HG03060 (cell line): ENCODE results near the gene FAM193B.
"Not testable (repeated sequence)": the region's sequence is repeated elsewhere in the genome, so short reads cannot be mapped to it uniquely, and the experiment has no call there.

Source experiments
- ATAC-seq: cut with Tn5 transposase; IDR thresholded peaks from one replicate; pipeline ENCODE4 v1.9.1; 2021; ENCODE audit warnings: low read depth, moderate number of reproducible peaks; ENCODE audit not compliant: unreplicated experiment

Gene FAM193B

DNA sequence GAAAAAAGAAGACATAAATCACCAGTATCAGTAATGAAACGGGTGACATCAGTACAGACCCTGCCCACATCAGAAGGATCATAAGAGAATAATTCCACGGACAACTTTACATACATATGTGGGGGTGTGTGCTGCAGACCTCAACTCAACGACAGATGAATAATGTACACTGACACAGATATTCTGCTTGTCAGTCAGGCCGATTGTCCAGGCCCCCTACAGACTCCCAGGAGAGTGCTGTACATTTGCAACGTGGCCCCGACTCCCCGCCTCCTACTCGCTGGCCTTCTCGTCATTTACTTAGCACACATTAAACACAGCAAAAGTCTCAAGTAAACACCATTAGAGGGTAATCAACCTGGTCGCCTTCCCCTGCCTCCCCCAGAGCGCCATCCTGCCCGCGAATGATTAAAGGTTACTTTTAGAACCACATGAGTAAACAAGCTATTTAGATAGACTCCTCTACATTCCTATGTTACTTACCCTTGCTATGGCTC, 34.1 kb upstream of the FAM193B start:
- no peak for ATAC-seq

DNA sequence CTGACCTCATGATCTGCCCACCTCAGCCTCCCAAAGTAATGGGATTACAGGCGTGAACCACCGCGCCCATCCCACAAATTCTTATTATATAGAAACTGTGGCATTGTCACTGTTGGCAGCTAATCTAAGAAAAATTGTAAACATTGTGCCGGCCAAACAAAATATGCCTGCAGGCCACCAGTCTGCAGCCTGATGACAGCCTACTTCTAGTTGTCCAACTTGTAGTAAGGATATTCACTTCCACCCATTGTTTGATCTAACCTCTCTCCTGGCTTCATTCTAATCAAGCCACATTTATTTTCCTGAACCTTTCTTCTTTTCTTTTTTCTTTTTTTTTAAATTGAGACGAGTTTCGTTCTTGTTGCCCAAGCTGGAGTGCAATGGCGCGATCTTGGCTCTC, 24.0 kb upstream of the FAM193B start:
- ATAC-seq, result no peak

DNA sequence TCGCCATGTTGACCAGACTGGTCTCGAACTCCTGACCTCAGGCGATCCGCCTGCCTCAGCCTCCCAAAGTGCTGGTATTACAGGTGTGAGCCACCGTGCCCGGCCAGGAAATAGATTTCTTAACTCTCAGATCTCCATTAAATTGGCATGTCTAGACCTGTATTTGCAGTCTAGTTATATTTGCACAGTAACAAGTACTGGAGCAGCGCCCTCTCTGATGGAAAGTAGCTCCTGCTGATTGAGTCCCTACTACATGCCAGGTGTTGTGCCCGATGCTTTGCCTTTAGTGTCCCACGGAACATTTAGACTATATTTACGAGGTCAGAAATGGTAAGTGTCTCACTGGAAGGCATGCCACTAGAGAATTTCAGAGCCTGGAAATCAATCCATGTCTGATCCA, 21.8 kb upstream of the FAM193B start:
- ATAC-seq, result no peak

DNA sequence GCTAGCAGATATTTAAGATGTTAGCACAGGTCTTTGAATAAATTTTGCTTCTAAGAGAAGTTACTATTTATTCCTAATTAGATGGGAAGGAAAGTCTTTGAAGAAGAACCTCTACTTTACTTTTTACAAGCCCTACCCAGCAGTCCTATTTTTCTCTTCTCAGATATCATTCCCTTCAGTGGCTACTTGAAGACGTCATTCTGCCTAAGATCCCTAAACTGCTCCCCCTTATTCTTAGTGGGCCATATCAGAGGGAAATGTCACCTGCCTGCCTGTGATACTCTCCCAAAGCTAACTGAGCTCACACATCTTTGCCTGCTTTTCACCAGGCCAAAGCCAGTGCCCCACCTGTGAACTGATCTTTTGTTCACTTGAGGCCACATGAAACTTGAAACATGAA, 21.1 kb upstream of the FAM193B start:
- ATAC-seq, result no peak

DNA sequence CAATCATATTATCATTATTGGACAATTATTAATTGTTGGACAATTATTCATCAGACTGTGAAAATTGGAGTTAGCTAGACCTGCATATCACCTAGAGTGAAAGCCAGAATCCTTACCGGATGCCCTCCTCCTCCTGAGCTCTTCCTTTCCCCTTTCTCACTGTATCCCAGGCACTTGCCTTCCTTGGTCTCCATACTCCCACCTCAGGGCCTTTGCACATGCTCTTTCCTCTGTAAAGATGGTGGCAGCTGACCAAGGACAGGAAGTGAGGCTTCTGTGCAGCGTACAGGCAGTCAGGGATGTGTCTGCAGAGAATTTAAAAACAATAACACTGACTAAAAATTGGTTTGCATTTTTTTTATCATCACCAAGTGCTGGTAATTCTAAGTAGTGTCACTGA, 15.5 kb upstream of the FAM193B start:
- no peak for ATAC-seq

DNA sequence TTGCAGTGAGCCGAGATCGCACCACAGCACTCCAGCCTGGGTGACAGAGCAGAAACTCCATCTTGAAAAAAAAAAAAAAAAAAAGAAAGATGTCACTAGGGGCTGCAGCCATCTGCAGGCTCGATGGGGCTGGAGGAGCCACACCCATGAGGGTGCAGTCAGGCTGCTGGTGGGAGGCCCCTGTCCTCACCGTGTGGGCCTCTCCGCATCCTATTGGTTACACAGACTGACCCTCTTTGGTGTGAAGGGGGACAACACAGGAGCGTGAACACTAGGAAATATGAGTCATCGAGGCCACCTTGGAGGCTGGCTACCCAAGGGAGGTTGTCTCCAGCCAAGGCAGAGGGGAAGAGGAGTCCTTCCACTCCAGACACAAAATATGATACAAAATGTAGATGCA, 14.0 kb upstream of the FAM193B start:
- ATAC-seq, result no peak

DNA sequence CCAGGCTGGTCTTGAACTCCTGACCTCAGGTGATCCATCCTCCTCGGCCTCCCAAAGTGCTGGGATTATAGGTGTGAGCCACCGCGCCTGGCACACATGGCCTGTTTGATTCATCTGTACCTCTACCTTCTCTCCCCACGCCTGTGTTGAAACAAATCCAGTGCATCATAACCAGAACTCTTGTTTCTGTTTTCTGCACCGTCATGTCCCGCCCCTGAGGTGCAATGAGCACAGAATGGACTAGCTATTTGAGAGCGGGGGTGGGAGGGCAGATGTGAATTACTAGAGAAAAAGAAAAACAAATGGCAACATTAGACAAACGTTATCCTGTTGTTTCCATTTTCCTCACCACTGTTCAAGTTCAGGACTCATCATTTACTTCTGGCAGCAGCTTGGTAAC, 10.7 kb upstream of the FAM193B start:
- no peak for ATAC-seq

DNA sequence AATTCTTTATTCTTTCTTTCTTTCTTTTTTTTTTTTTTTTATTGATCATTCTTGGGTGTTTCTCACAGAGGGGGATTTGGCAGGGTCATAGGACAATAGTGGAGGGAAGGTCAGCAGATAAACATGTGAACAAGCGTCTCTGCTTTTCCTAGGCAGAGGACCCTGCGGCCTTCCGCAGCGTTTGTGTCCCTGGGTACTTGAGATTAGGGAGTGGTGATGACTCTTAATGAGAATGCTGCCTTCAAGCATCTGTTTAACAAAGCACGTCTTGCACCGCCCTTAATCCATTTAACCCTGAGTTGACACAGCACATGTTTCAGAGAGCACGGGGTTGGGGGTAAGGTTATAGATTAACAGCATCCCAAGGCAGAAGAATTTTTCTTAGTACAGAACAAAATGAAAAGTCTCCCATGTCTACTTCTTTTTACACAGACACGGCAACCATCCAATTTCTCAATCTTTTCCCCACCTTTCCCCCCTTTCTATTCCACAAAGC, 5.1 kb upstream of the FAM193B start:
- ATAC-seq, result not testable (repeated sequence)

DNA sequence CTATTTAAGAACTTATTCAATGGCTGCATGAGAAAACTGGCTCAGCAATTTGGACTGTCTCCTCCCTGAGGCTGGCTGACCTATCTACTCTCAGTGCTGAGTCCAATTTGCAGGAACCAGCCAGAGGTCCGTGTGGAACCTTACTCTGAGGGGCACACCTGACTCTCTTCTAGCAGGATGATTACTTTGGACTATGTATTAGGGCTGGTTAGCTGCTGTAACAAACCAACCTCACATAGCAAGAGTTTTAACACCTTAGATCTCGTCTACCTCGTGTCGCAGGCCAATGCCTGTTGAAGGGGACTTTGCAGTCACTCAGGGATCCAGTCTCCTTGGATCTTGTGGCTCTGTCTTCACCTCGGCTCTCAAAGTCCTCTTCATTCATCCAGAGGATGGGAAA, 3.4 kb upstream of the FAM193B start:
- no peak for ATAC-seq

DNA sequence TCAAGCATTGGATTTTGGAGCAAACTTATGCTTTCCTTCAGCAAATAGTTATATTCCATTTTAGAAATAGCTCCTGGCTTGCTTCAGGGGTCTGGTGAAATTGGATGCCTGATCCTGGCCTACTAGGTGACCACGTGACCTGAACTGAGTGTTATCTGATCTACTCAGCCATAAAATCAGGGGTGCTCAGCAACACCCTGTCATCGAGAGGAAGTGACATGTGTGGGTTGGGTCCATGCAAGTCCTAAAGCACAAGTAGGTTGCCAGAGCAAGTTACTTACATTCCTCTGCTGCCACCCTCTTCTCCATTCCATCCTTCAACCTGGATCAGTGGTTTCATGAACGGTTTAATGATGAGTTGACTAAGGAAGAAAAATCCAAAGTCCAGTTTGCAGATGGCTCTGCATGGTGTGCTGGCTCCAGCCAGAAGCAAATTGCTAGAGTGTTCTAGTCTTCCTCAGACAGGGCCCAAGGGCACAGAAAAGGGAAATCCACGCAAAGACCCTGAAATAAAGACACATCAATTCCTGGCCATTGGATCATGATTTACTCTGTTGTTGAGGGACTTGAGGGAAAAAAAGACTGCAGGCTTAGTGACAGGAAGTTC, 2.8 kb upstream of the FAM193B start:
- no peak for ATAC-seq

DNA sequence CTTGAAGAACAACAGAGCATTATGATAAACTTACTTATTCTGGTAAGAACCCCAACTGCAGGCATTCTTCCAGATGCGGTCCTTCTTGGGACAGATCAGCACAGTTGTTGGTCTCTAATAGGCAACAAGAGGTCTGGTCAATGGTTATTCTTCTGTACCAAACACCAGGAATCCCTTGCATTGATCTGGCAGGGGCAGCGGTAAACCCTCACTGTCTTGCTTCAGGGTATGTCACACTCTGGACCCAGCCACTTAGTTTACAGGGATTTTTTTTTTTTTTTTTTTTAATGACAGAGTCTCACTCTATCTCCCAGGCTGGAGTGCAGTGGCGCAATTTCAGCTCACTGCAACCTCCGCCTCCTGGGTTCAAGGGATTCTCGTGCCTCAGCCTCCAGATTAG, 1.3 kb upstream of the FAM193B start:
- ATAC-seq, result no peak

DNA sequence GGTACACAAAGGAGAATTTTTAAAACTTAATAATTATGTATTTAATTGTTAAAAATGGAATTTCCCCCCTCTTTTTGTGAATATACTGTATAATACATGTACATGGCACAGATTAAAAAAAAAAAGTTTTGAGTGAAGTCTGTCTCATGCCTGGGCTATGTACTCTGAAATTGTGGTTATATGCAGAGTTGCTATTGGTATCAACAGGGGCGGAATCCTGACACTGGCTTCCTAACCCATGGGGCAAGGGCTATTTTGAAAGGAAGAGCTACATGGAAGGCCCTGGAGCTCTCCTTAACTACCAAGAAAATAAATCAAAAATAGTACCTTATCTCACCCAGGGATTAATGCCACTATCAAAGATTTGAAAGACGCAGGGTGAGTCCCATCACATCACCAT, 865 bp upstream of the FAM193B start:
- ATAC-seq, result no peak

DNA sequence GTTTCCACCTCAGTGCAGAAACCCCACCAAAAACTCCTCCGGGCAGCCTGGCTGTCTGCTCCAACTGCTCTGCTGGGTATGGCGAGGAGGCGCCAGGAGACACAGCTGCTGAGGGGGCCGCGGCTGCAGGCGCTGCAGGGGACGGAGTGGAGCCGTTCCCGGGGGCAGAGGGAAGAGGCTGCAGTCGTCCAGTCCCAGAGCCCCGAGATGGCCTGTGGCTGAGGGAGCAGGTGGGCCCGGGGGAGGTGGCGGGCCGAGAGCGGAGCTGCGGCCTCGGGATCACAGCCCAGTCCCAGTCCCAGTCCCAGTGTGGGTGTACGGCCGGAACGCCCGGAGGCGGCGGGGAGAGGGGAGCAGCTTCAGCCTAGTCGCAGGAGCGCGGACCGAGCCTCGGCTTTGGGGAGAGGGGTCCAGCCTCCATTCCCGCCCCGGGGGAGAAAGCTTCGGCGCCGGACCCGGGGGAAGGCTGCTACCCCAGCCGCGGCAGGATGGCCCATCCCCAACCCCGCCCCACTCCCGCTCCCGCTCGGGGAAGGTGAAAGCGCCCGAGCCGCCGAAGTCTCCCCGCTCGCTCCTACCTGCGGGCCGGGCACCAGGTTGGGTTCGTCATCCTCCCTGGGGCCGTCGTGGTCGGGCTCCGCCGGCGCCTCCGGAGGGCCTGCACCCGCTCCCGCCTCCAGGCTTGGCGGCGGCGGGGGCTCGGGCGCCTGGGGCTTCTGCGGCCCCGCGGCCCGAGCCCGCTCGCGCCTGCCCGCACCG, 513 bp downstream of the FAM193B start:
- peak; percentile 23 for ATAC-seq

DNA sequence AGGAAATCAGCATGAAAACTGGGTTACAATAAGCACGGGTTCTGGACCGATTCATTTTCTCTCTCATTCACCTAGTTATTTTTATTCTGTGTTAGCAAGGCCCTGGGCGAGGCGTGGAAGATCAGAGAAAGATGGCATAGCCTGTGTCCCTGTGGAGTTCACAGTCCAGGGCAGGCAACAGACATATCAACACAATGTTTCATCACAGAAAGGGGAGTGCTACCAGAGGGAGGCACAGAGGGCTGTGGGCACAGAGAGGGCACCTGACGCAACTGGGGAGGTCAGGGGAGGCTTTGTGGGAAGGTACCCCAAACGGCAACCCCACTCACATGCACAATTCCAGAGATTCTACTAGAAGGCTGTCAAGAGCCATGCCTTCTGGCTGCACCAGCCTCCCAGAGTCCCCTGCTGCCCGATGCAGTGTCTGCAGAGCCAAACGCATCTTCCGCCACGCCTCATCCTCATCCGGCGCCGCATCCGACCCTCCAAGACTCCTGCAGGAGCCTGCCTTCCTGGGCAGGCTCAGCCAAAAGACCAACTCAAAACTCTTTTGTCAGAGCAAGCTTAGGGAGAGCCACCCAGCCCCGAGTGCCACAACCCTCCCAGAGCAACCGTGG, 1.4 kb downstream of the FAM193B start:
- no peak for ATAC-seq

DNA sequence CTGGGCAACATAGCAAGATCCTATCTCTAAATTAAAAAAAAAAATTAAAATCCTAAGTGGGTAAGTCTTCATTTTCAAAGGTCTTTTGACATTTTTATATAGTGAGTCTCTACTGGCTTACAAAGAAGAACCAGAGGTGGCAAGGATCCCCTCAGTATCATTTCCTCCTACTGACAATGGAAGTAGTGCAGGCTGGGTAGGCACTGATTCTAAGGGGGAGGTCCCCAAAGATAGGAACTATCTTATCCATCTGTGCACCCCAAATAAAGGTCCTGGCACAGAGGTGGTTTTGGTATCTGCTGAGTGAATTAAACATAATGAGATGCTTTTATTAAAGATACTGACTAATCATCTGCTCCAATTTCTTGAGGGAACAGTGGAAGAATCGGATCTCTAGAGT, 4.2 kb downstream of the FAM193B start:
- no peak for ATAC-seq

DNA sequence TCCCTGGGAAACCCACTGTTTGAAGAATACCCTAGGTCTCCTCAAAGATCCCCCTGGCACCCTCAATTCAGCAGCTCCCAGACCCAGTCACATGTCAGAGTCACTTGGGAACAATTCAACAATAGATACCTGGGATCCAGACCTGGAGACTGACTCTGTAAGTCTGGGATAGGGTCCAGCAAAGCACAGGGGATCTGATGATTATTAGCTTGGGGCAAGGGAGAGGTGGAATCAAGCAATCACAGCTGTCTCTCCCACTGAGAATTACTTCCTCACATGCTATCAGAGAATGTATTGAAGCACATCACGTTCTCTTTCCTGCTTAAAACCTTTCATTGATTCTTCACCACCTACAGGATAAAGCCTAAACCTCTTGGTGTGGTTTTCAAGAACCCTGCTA, 5.9 kb downstream of the FAM193B start:
- no peak for ATAC-seq

DNA sequence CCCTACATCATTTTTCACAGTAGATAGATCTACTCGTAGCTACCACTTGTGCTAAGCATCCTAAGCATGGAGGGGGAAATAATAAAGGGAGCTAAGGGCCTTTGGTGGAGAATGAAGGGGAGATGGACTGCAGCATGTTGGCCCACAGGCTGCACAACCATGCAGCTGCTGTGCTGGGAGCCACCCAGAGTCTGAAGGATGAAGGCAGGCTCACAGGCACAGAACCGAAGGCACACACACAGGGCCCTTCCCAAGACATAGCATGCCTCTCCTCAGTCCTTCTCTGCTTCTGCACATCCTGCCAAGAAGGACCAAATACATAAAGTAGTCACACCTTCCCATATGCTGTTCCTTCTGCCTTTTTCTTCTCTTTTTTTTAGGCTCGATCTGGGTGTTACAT, 6.6 kb downstream of the FAM193B start:
- ATAC-seq, result no peak

DNA sequence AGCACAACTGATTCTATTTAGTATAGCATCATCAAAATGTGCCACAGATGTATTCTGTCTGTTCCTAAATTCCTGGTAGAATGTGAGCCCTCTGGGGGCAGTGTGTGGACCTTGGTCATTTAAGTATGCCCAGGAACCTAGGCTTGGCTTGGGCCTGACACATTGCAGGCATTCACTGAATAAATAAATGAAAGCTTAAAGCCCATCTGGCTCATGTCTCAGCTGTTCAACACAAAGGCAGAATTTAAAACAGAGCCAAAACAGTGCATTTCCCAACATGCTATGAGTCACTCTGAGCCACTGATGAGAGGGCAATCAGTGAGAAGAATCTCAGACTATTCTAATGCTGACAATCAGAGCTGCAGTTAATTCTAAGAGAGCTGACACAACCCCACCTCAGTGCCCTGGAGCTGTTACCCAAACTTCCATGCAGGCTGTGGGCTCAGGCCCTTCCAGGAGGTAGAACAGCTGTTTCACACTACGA, 8.1 kb downstream of the FAM193B start:
- ATAC-seq, result no peak

DNA sequence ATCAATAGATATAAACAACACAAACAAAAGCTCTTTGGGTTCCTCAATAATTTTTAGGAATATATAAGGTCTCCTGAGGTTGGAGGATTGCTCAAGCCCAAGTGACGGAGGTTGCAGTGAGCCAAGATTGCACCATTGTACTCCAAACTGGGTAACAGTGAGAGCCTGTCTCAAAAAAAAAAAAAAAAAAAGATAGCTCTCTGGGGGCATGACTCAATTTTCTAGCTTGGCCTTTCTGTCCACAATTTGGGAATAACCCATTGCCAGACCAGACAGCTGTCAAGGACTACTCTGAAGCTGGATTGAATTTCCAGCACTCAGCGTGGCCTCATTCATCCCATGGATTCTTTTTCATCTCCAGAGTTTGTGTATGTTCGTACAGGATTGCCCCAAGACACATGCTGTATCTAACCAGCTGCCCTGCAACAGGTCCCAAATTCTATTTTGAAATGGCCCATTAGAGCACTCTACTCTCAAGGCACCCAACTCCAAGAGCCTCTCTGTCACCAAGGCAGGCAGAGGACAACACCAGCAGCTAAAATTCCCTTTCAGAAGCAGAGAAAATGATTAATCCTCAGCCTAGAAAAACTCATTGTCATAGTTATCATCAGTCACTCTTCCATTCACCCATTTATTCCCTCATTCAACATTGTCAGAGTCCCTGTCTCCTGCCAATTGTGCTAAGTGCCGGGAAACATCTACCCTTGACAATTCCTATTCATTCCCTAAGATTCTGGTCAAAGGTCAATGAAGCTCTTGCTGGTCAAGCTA, 8.7 kb downstream of the FAM193B start:
- no peak for ATAC-seq

DNA sequence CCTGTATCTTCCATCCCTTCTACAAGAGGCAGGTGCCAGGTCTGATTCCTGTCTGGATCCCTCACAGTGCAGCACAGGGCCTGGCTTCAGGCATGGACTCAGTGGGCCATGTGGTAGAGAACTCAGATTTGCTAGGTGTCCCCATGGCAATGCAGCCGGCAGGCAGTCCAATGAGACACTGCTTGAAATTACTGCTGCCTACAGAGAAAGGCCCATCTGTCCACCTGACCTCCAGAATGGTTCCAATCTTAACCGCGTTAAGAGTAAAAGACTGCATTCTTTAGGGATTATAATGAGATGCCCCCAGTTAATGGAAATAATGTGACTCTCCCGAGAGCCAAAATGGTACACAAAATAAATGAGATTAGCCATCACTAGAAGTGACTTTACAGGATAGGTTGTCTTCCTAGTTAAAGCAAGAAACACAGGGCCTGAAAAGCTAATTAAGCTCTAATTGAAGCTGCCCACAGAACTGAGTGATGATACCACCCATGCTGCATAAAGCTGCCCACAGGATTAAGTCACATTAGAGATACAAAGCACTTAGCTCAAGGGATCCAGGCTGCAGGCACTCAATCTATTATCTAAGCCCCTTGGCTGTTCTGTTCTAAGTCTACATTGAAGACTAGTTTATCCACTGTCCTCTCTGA, 11.4 kb downstream of the FAM193B start:
- no peak for ATAC-seq
